ENCODE data around the gene GGTLC3.
"Not testable (repeated sequence)": the region's sequence is repeated elsewhere in the genome, so short reads cannot be mapped to it uniquely, and the experiment has no call there.

The GGTLC3 gene

GRCh38 chr22:18518061-18518460 is at the start of gene GGTLC3:
TSS of gene GGTLC3 (minus strand) at chr22:18518161. CDS start at chr22:18517897, 264 bp downstream.
- H3K27me3 ChIP-seq (replicated peaks; ENCODE audit: control insufficient read depth, insufficient read depth, low read length); H3K4me3 ChIP-seq (replicated peaks; ENCODE audit: low read depth, low read length); H3K36me3 ChIP-seq (ENCODE audit: control insufficient read depth, insufficient read depth, low read length); DNase-seq (ENCODE audit: extremely low read depth, insufficient read length): not testable (repeated sequence)

- not testable (repeated sequence) for H3K4me3 ChIP-seq (replicated peaks; ENCODE audit: low read depth, low read length); H3K36me3 ChIP-seq (ENCODE audit: control insufficient read depth, insufficient read depth, low read length); H3K27me3 ChIP-seq (replicated peaks; ENCODE audit: control insufficient read depth, insufficient read depth, low read length); DNase-seq (ENCODE audit: extremely low read depth, insufficient read length)
These were observed 42.4 kb upstream of the GGTLC3 start for GRCh38 chr22:18560099-18560974.

GRCh38 chr22:18558939-18559338 is 41.0 kb upstream of the GGTLC3 start:
- not testable (repeated sequence) for H3K36me3 ChIP-seq (ENCODE audit: control insufficient read depth, insufficient read depth, low read length); H3K4me3 ChIP-seq (replicated peaks; ENCODE audit: low read depth, low read length); DNase-seq (ENCODE audit: extremely low read depth, insufficient read length); H3K27me3 ChIP-seq (replicated peaks; ENCODE audit: control insufficient read depth, insufficient read depth, low read length)

- not testable (repeated sequence) for DNase-seq (ENCODE audit: extremely low read depth, insufficient read length)
These were observed 40.6 kb upstream of the GGTLC3 start for GRCh38 chr22:18558516-18558915.

GRCh38 chr22:18554280-18555256 is 36.6 kb upstream of the GGTLC3 start:
- not testable (repeated sequence) for H3K36me3 ChIP-seq (ENCODE audit: control insufficient read depth, insufficient read depth, low read length); H3K4me3 ChIP-seq (replicated peaks; ENCODE audit: low read depth, low read length); H3K27me3 ChIP-seq (replicated peaks; ENCODE audit: control insufficient read depth, insufficient read depth, low read length); DNase-seq (ENCODE audit: extremely low read depth, insufficient read length)

More at GRCh38 chr22:18558516-18558915, 40.6 kb upstream of the GGTLC3 start:
- H3K4me3 ChIP-seq (replicated peaks; ENCODE audit: low read depth, low read length); H3K36me3 ChIP-seq (ENCODE audit: control insufficient read depth, insufficient read depth, low read length); H3K27me3 ChIP-seq (replicated peaks; ENCODE audit: control insufficient read depth, insufficient read depth, low read length): not testable (repeated sequence)

GRCh38 chr22:18552839-18553597 is 35.1 kb upstream of the GGTLC3 start:
- not testable (repeated sequence) for H3K27me3 ChIP-seq (replicated peaks; ENCODE audit: control insufficient read depth, insufficient read depth, low read length); H3K4me3 ChIP-seq (replicated peaks; ENCODE audit: low read depth, low read length); H3K36me3 ChIP-seq (ENCODE audit: control insufficient read depth, insufficient read depth, low read length); DNase-seq (ENCODE audit: extremely low read depth, insufficient read length)

- not testable (repeated sequence) for H3K27me3 ChIP-seq (replicated peaks; ENCODE audit: control insufficient read depth, insufficient read depth, low read length); H3K36me3 ChIP-seq (ENCODE audit: control insufficient read depth, insufficient read depth, low read length); H3K4me3 ChIP-seq (replicated peaks; ENCODE audit: low read depth, low read length); DNase-seq (ENCODE audit: extremely low read depth, insufficient read length)
These were observed 33.1 kb upstream of the GGTLC3 start for GRCh38 chr22:18551046-18551445.

- H3K27me3 ChIP-seq (replicated peaks; ENCODE audit: control insufficient read depth, insufficient read depth, low read length); H3K4me3 ChIP-seq (replicated peaks; ENCODE audit: low read depth, low read length); DNase-seq (ENCODE audit: extremely low read depth, insufficient read length); H3K36me3 ChIP-seq (ENCODE audit: control insufficient read depth, insufficient read depth, low read length): not testable (repeated sequence)
These were observed 31.7 kb upstream of the GGTLC3 start for GRCh38 chr22:18549458-18550179.

- H3K36me3 ChIP-seq (ENCODE audit: control insufficient read depth, insufficient read depth, low read length); H3K27me3 ChIP-seq (replicated peaks; ENCODE audit: control insufficient read depth, insufficient read depth, low read length); H3K4me3 ChIP-seq (replicated peaks; ENCODE audit: low read depth, low read length); DNase-seq (ENCODE audit: extremely low read depth, insufficient read length): not testable (repeated sequence)
These were observed 26.7 kb upstream of the GGTLC3 start for GRCh38 chr22:18544615-18545014.

GRCh38 chr22:18543400-18543799 is 25.4 kb upstream of the GGTLC3 start:
- H3K4me3 ChIP-seq (replicated peaks; ENCODE audit: low read depth, low read length); H3K36me3 ChIP-seq (ENCODE audit: control insufficient read depth, insufficient read depth, low read length); H3K27me3 ChIP-seq (replicated peaks; ENCODE audit: control insufficient read depth, insufficient read depth, low read length); DNase-seq (ENCODE audit: extremely low read depth, insufficient read length): not testable (repeated sequence)

- H3K27me3 ChIP-seq (replicated peaks; ENCODE audit: control insufficient read depth, insufficient read depth, low read length); H3K4me3 ChIP-seq (replicated peaks; ENCODE audit: low read depth, low read length); H3K36me3 ChIP-seq (ENCODE audit: control insufficient read depth, insufficient read depth, low read length); DNase-seq (ENCODE audit: extremely low read depth, insufficient read length): not testable (repeated sequence)
These were observed 22.0 kb upstream of the GGTLC3 start for GRCh38 chr22:18539994-18540393.

GRCh38 chr22:18534315-18534714 is 16.4 kb upstream of the GGTLC3 start:
- H3K4me3 ChIP-seq (replicated peaks; ENCODE audit: low read depth, low read length); H3K36me3 ChIP-seq (ENCODE audit: control insufficient read depth, insufficient read depth, low read length); DNase-seq (ENCODE audit: extremely low read depth, insufficient read length); H3K27me3 ChIP-seq (replicated peaks; ENCODE audit: control insufficient read depth, insufficient read depth, low read length): not testable (repeated sequence)

- H3K27me3 ChIP-seq (replicated peaks; ENCODE audit: control insufficient read depth, insufficient read depth, low read length); DNase-seq (ENCODE audit: extremely low read depth, insufficient read length); H3K4me3 ChIP-seq (replicated peaks; ENCODE audit: low read depth, low read length); H3K36me3 ChIP-seq (ENCODE audit: control insufficient read depth, insufficient read depth, low read length): not testable (repeated sequence)
These were observed 15.7 kb upstream of the GGTLC3 start for GRCh38 chr22:18533633-18534032.
